ENCODE data around the gene KASH5.
A peak's percentile ranks its signal among the peaks of the same experiment; 100 is the strongest.

KASH5 gene

DNA sequence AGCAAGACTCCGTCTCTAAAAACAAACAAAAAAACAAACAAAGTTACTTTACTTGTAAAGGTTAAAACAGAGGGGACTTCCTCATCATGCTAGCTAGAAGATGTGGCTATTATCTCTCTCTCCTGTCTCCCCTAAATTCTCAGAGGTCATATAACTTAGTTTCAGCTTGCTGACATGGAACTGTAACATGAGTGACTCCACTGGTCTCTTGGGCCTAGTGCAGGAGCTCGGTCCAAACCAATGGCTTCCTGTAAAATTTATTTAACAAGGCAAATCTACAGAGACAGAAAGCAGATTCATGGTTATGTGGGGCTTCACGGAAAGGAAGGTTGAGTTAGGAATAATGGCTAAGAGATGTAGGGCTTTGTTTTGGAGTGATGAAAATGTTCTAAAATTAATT is 9.5 kb upstream of the KASH5 start:
- peaks cover 6% of the 10 kb centered on the region for H3K27me3 Mint-ChIP-seq (ENCODE audit: low read depth, poor library complexity)
- no peak overlapping the region for H3K4me3 Mint-ChIP-seq
- TF ChIP-seq, protein P1, sequence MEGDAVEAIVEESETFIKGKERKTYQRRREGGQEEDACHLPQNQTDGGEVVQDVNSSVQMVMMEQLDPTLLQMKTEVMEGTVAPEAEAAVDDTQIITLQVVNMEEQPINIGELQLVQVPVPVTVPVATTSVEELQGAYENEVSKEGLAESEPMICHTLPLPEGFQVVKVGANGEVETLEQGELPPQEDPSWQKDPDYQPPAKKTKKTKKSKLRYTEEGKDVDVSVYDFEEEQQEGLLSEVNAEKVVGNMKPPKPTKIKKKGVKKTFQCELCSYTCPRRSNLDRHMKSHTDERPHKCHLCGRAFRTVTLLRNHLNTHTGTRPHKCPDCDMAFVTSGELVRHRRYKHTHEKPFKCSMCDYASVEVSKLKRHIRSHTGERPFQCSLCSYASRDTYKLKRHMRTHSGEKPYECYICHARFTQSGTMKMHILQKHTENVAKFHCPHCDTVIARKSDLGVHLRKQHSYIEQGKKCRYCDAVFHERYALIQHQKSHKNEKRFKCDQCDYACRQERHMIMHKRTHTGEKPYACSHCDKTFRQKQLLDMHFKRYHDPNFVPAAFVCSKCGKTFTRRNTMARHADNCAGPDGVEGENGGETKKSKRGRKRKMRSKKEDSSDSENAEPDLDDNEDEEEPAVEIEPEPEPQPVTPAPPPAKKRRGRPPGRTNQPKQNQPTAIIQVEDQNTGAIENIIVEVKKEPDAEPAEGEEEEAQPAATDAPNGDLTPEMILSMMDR (IDR thresholded peaks at IDR 0.05) = no peak
- peaks cover 20% of the 10 kb centered on the region for H3K9me3 Mint-ChIP-seq
- H3K36me3 Mint-ChIP-seq (ENCODE audit: low read depth) = peaks cover 10% of the 10 kb centered on the region
- H3K27ac Mint-ChIP-seq = peak overlapping the region; percentile 81
- no peak for DNase-seq
- peaks cover 7% of the 10 kb centered on the region for H3K4me1 Mint-ChIP-seq

DNA sequence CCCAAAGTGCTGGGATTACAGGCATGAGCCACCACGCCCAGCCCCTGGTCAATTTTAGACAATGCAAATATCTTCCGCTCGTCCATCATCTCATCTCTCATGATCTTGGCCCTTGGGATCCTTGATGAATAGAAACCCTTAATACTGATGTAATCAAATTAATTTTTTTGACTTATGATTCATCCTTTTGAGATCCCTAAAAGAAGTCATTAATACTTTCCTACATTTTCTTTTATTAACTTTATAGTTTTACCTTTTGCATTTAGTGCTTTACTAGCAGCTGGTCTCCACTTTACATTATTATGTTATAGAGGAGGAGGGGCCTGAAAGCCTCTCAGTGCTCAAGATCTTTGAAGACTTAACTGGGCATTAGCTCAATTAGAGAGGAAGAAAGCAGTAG is 7.7 kb upstream of the KASH5 start:
- Mint-ChIP-seq H3K27me3 (ENCODE audit: low read depth, poor library complexity) (peaks cover 8% of the 10 kb centered on the region), H3K36me3 (ENCODE audit: low read depth) (peaks cover 10% of the 10 kb centered on the region), H3K27ac (no peak overlapping the region), H3K4me3 (no peak overlapping the region), H3K9me3 (peaks cover 29% of the 10 kb centered on the region), H3K4me1 (peaks cover 7% of the 10 kb centered on the region)
- TF ChIP-seq, protein P1 (IDR thresholded peaks at IDR 0.05) = no peak
- no peak for DNase-seq

DNA sequence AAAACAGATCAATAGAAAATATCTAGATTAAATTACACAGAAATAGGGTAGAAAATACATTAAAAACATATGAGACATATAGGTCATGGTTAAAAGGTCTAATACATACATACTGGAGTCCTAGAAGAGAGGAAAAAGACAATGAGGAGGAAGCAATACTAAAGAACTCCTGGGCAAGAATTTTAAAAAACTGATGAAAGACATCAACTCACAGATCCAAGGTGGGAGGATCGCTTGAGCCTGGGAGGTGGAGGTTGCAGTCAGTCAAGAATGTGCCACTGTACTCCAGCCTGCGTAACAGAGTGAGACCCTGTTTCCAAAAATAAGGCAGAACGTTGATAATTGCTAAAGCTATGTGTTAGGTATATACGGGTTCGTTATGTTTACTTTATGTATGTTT is 5.4 kb upstream of the KASH5 start:
- peaks cover 10% of the 10 kb centered on the region for H3K36me3 Mint-ChIP-seq (ENCODE audit: low read depth)
- H3K27me3 Mint-ChIP-seq (ENCODE audit: low read depth, poor library complexity) = peaks cover 8% of the 10 kb centered on the region
- H3K9me3 Mint-ChIP-seq = peaks cover 33% of the 10 kb centered on the region
- TF ChIP-seq, protein P1 (IDR thresholded peaks at IDR 0.05) = no peak
- H3K4me3 Mint-ChIP-seq = no peak overlapping the region
- no peak overlapping the region for H3K27ac Mint-ChIP-seq
- peaks cover 7% of the 10 kb centered on the region for H3K4me1 Mint-ChIP-seq
- no peak for DNase-seq

DNA sequence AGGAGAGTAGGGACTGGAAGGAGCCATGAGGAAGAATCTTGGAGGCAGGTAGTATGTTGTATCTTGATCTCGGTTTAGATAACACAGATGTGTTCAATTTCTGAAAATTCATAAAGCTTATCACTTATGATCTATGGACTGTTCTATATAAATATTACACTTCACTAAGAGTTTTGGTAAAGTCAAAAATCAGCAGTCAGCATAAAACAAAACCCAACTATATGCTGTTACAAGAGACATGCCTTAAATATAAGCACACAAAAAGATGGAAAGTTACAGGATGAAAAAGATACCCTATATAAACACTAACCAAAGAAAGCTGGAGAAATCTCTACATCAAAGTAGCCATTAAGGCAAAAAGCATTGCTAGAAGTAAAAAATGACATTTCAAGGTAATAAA is 4.5 kb upstream of the KASH5 start:
- TF ChIP-seq, protein P1 (IDR thresholded peaks at IDR 0.05) = no peak
- H3K4me1 Mint-ChIP-seq = peaks cover 5% of the 10 kb centered on the region
- peaks cover 8% of the 10 kb centered on the region for H3K27me3 Mint-ChIP-seq (ENCODE audit: low read depth, poor library complexity)
- peaks cover 34% of the 10 kb centered on the region for H3K9me3 Mint-ChIP-seq
- no peak overlapping the region for H3K4me3 Mint-ChIP-seq
- H3K27ac Mint-ChIP-seq = no peak overlapping the region
- no peak for DNase-seq
- peaks cover 10% of the 10 kb centered on the region for H3K36me3 Mint-ChIP-seq (ENCODE audit: low read depth)

DNA sequence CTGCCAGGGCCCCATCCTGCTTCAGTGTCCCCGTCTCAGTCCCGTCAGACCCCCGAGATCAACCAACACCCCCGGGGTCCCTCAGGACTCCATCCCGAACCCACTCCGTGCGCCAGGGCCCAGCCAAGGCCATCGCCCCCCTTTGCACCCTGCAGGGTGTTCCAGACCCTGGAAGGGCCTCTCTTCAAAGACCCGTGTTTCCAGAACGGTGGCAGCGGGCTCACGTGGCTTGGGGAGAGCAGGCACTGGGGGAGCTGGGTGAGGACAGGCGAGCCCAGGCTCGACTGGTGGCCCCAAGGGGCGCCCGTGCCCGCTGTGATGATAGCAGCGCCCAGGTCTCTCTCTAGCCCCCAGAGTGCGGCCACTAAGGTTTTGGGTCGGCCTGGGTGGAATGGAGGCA is 1.4 kb downstream of the KASH5 start:
- peaks cover 29% of the 10 kb centered on the region for H3K4me1 Mint-ChIP-seq

More for the DNA sequence above, 1.4 kb downstream of the KASH5 start:
- H3K36me3 Mint-ChIP-seq (ENCODE audit: low read depth) = no peaks in the 10 kb centered on the region
- no peak overlapping the region for H3K4me3 Mint-ChIP-seq
- peaks cover 13% of the 10 kb centered on the region for H3K9me3 Mint-ChIP-seq
- peaks cover 16% of the 10 kb centered on the region for H3K27me3 Mint-ChIP-seq (ENCODE audit: low read depth, poor library complexity)
- TF ChIP-seq, protein P1 (IDR thresholded peaks at IDR 0.05) = no peak
- H3K27ac Mint-ChIP-seq = no peak overlapping the region
- no peak for DNase-seq
